Measurements from ENCODE around the gene CNDP2.

The CNDP2 gene

GRCh38 chr18:74495581-74496507 is at the start of gene CNDP2:
TSS of gene CNDP2 (plus strand) at chr18:74496363. CDS start at chr18:74499974, 3,611 bp downstream.
- DNase-seq (ENCODE audit: low read depth in 2 of 2): peak; percentile 99 to 100

GRCh38 chr18:74446631-74447403 is 49.3 kb upstream of the CNDP2 start:
- no peak for DNase-seq (ENCODE audit: low read depth in 2 of 2)

GRCh38 chr18:74447404-74448152 is 48.6 kb upstream of the CNDP2 start:
- no peak for DNase-seq (ENCODE audit: low read depth in 2 of 2)

- DNase-seq (ENCODE audit: low read depth in 2 of 2): no peak
Measured at GRCh38 chr18:74450626-74451025, 45.5 kb upstream of the CNDP2 start.

- no peak for DNase-seq (ENCODE audit: low read depth in 2 of 2)
Measured at GRCh38 chr18:74451148-74451547, 45.0 kb upstream of the CNDP2 start.

- no peak for DNase-seq (ENCODE audit: low read depth in 2 of 2)
Measured at GRCh38 chr18:74453016-74453566, 43.1 kb upstream of the CNDP2 start.

- DNase-seq (ENCODE audit: low read depth in 2 of 2): no peak
Measured at GRCh38 chr18:74453642-74454198, 42.4 kb upstream of the CNDP2 start.

GRCh38 chr18:74454279-74454751 is 41.8 kb upstream of the CNDP2 start:
- no peak for DNase-seq (ENCODE audit: low read depth in 2 of 2)

- DNase-seq (ENCODE audit: low read depth in 2 of 2): no peak
Measured at GRCh38 chr18:74455386-74455785, 40.8 kb upstream of the CNDP2 start.

- no peak for DNase-seq (ENCODE audit: low read depth in 2 of 2)
Measured at GRCh38 chr18:74456017-74456348, 40.2 kb upstream of the CNDP2 start.

GRCh38 chr18:74456349-74457042 is 39.7 kb upstream of the CNDP2 start:
- DNase-seq (ENCODE audit: low read depth in 2 of 2): no peak

GRCh38 chr18:74457043-74457724 is 39.0 kb upstream of the CNDP2 start, which contains the start of gene DIPK1C:
TSS of gene DIPK1C (minus strand) at chr18:74457308. CDS start at chr18:74457259, 49 bp downstream.
- no peak for DNase-seq (ENCODE audit: low read depth in 2 of 2)

GRCh38 chr18:74457725-74458421 is 38.3 kb upstream of the CNDP2 start:
- no peak for DNase-seq (ENCODE audit: low read depth in 2 of 2)

GRCh38 chr18:74459889-74460288 is 36.3 kb upstream of the CNDP2 start:
- DNase-seq (ENCODE audit: low read depth in 2 of 2): no peak

- DNase-seq (ENCODE audit: low read depth in 2 of 2): no peak
Measured at GRCh38 chr18:74460825-74461224, 35.3 kb upstream of the CNDP2 start.

GRCh38 chr18:74463254-74463653 is 32.9 kb upstream of the CNDP2 start:
- no peak for DNase-seq (ENCODE audit: low read depth in 2 of 2)

- no peak for DNase-seq (ENCODE audit: low read depth in 2 of 2)
Measured at GRCh38 chr18:74463983-74464382, 32.2 kb upstream of the CNDP2 start.

- no peak for DNase-seq (ENCODE audit: low read depth in 2 of 2)
Measured at GRCh38 chr18:74465775-74466174, 30.4 kb upstream of the CNDP2 start.

GRCh38 chr18:74468547-74469061 is 27.6 kb upstream of the CNDP2 start:
- no peak for DNase-seq (ENCODE audit: low read depth in 2 of 2)

Data from stimulated activated CD8-positive, alpha-beta memory T cell treated with anti-CD3 and anti-CD28 coated beads, Interleukin-15, amount 100 ng/mL, for 48 hours (primary cell).